Adrenal gland (tissue), 12 donors: ENCODE data around the gene DMBX1. TPM values are rescaled to one million over a fixed set of nuclear protein-coding genes. Genes with fewer than 3 reads are reported as not detected.

ENCODE experiments used
- DNase-seq, 7 donors: peaks; one replicate each; pipeline ENCODE4 v3.0.0-alpha.2; 2019 to 2020
- H3K27ac ChIP-seq, 5 donors: fragments of 200-600 bp; sonication (generic) in 4 of 5; 1 replicate in 3 of 5; 2 replicates in 2 of 5; pipeline versions ENCODE4 v1.5.1 to v1.8.0; 2016 to 2020; ENCODE audit warnings: mild to moderate bottlenecking in 1 of 5
- H3K27me3 ChIP-seq: fragments of 200-600 bp; 2 replicates; pipeline ENCODE4 v1.8.0; 2021
- H3K36me3 ChIP-seq, 2 donors: fragments of 200-600 bp; replicated peaks in 1 of 2; 1 replicate in 1 of 2; 2 replicates in 1 of 2; pipeline versions ENCODE4 v1.5.1 to v1.8.0; 2018 to 2022
- H3K4me1 ChIP-seq, 2 donors: fragments of 200-600 bp; replicated peaks in 1 of 2; 1 replicate in 1 of 2; 2 replicates in 1 of 2; pipeline versions ENCODE4 v1.5.1 to v1.8.0; 2018 to 2021
- H3K4me3 ChIP-seq, 4 donors: fragments of 200-600 bp; sonication (generic) in 3 of 4; one replicate each; pipeline ENCODE4 v1.5.1; 2016 to 2018
- H3K9me3 ChIP-seq, 3 donors: fragments of 200-600 bp; sonication (generic) in 1 of 3; replicated peaks in 1 of 3; 1 replicate in 2 of 3; 2 replicates in 1 of 3; pipeline versions ENCODE4 v1.5.1 to v1.8.0; 2016 to 2021
- POLR2A ChIP-seq, 2 donors: fragments of 450-650 bp; IDR thresholded peaks; one replicate each; pipeline ENCODE4 v1.6.1; 2017; ENCODE audit warnings: antibody characterized with exemption in 2 of 2, mild to moderate bottlenecking in 2 of 2, moderate library complexity in 1 of 2
- WGBS, 4 donors: extraction: QIAGEN DNeasy Blood & Tissue Kit in 2 of 4; methylation state at CpG; one replicate each; pipeline versions ENCODE4 v1.1.5 to v1.1.7; 2013 to 2017; 5-methylcytosine and 5-hydroxymethylcytosine counted together
- intact Hi-C, 2 donors: fragments of 100-400 bp; cut with DNase I; formaldehyde crosslinking; loops; one replicate each; pipeline versions ENCODE4 v1.14.1 to v1.15.0; 2022 to 2023
- polyA plus RNA-seq, 3 donors: library from polyadenylated mRNA; stranded (reverse); fragments of 200-250 nt in 2 of 3; fragments of 350-450 nt in 1 of 3; fragmentation: Illumina TruSeq in 1 of 3; extraction: RNeasy Lipid Tissue Mini Kit (QIAGEN cat#74804) in 1 of 3; gene quantifications; one replicate each; pipeline ENCODE4 v1.2.3, GENCODE V29; 2013 to 2014
- total RNA-seq, 9 donors: library from RNA; depleted of rRNA in 4 of 9; stranded (reverse); fragments of >200 nt in 4 of 9; fragments of 120-200 nt in 1 of 9; fragmentation: NEBNext Ultra II Directional in 1 of 9; extraction: Animal tissue kit (Norgen Biotek cat#: 25700) in 1 of 9; gene quantifications; one replicate each; pipeline versions ENCODE4 v1.1.0 to v1.2.4, GENCODE V29; 2013 to 2023
- TF ChIP-seq, protein P1 (sequence below), 6 experiments: fragments of 450-650 bp in 4 of 6; fragments of 200-600 bp in 2 of 6; sonication (generic) in 1 of 6; IDR thresholded peaks; 1 replicate in 5 of 6; 2 replicates in 1 of 6; pipeline versions ENCODE4 v1.5.1 to v1.8.0; 2016 to 2021; ENCODE audit warnings: antibody characterized with exemption in 6 of 6, mild to moderate bottlenecking in 2 of 6, moderate library complexity in 1 of 6
- donor health status: healthy with polysubstance abuse.
- donor health status: Bipolar disorder and iron deficiency.
- donor health status: DM: yes; HTN: yes; CAD: no.
- donor health status: DM: no; HTN: no; CAD: no.
- donor health status: DM: no; HTN: no; CAD: no.
- donor health status: DM: yes; HTN: yes; CAD: no.

Gene DMBX1
- total and polyA plus RNA-seq, 12 donors, result 0.07 to 0.16 (median 0.14) TPM; not detected in 9

DNA sequence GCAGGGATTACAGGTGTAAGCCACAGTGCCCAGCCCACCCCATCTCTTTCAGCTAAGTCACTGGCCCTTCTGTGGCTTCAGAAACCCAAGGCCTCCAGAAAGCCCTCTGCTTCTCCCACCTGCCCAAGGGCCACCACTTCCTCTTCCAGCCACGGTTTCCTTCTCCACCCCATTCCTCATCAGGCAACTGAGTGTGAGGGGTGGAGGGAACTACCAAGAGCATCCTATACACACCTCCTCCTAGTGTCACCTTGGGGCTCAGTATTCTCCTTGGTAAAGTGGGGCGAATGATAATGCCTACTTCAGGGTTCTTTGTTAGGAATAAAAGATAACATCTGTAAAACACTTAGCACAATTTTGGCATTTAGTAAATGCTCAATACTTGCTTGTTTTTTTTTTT, 31.8 kb downstream of the DMBX1 start:
- intact Hi-C loops, result no loop called here
- H3K27ac ChIP-seq, result no peak overlapping the region
- no peak for DNase-seq
- TF ChIP-seq, protein P1, sequence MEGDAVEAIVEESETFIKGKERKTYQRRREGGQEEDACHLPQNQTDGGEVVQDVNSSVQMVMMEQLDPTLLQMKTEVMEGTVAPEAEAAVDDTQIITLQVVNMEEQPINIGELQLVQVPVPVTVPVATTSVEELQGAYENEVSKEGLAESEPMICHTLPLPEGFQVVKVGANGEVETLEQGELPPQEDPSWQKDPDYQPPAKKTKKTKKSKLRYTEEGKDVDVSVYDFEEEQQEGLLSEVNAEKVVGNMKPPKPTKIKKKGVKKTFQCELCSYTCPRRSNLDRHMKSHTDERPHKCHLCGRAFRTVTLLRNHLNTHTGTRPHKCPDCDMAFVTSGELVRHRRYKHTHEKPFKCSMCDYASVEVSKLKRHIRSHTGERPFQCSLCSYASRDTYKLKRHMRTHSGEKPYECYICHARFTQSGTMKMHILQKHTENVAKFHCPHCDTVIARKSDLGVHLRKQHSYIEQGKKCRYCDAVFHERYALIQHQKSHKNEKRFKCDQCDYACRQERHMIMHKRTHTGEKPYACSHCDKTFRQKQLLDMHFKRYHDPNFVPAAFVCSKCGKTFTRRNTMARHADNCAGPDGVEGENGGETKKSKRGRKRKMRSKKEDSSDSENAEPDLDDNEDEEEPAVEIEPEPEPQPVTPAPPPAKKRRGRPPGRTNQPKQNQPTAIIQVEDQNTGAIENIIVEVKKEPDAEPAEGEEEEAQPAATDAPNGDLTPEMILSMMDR (IDR thresholded peaks at IDR 0.05), result no peak
- no peak for TF ChIP-seq POLR2A (IDR thresholded peaks at IDR 0.05)
- WGBS, 4 donors, result 80 to 85% (median 83%) methylated on average over 2 of the region's 2 CpGs
- H3K4me3 ChIP-seq, result no peak overlapping the region
- H3K36me3 ChIP-seq, result no peaks in the 10 kb centered on the region
- no peaks in the 10 kb centered on the region for H3K27me3 ChIP-seq
- H3K9me3 ChIP-seq, result no peaks in the 10 kb centered on the region
- H3K4me1 ChIP-seq, result peaks cover 11 to 14% of the 10 kb centered on the region in 2 donors

DNA sequence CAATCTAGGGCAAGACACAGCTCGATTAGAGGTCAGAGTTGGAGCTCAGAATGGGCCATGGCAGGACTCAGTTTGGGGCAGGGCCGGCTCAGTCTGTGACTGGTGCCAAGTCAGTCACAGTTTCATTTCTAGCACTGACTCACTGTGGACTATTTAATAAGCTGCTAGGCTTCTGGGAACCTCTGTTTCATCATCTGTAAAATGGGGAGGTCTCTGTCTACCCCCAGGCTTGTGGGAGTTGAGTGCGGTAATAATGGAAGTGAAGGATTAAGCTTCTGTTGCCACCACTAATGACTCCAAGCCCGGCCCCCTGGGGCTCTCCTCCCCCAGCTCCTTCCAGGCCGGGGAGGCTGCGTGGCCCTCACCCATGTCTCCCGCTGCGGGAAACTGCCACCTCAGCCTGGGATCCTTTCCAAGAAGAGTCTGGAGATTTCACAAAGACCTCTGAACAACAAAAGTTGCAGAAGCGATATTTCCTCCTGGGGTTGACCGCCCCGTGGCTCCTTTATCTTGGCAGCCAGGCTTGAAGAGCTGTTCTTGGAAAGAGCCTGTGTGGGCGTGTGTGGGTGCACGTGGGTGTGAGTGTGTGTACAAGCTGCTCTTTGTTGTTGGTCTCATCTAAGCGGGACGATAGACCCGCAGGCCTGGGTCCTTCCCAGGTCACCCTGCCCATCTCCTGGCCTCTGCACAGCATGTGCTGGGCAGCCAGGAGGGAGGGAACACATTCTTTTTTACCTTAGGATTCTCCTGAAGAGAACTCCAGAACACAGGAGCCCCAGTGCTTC, 32.7 kb downstream of the DMBX1 start:
- H3K36me3 ChIP-seq, result no peaks in the 10 kb centered on the region
- no peaks in the 10 kb centered on the region for H3K9me3 ChIP-seq
- intact Hi-C loops, result no loop called here
- TF ChIP-seq, protein P1 (IDR thresholded peaks at IDR 0.05), result no peak
- TF ChIP-seq POLR2A (IDR thresholded peaks at IDR 0.05), result no peak
- WGBS, 4 donors, result 16 to 36% (median 24%) methylated on average over 13 to 16 of the region's 16 CpGs
- H3K27ac ChIP-seq, result peak overlapping the region in 3 of 5 donors; percentile 4 to 61 (median 33)
- H3K4me1 ChIP-seq, result peaks cover 11 to 14% of the 10 kb centered on the region in 2 donors
- DNase-seq, result peak in 6 of 7 donors; percentile 77 to 83 (median 82)
- H3K27me3 ChIP-seq, result no peaks in the 10 kb centered on the region
- H3K4me3 ChIP-seq, result no peak overlapping the region

DNA sequence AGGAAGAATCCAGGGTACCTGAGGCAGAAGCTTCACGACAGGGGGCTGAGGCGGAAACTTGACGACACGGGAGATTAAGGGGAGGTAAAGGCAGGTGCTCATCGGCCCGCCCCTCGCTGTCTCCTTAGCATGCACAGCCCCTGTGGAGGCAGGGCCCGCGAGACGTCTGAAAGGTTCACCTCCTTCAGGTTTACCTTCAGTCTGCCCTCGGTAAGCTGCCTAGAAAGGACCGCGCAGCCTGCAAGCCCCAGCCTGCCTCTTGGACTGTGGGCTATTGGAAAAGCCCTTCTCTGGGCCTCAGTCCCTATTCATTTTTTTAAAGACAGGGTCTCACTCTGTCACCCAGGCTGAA, 33.3 kb downstream of the DMBX1 start:
- TF ChIP-seq, protein P1 (IDR thresholded peaks at IDR 0.05), result no peak
- no peak for TF ChIP-seq POLR2A (IDR thresholded peaks at IDR 0.05)

DNA sequence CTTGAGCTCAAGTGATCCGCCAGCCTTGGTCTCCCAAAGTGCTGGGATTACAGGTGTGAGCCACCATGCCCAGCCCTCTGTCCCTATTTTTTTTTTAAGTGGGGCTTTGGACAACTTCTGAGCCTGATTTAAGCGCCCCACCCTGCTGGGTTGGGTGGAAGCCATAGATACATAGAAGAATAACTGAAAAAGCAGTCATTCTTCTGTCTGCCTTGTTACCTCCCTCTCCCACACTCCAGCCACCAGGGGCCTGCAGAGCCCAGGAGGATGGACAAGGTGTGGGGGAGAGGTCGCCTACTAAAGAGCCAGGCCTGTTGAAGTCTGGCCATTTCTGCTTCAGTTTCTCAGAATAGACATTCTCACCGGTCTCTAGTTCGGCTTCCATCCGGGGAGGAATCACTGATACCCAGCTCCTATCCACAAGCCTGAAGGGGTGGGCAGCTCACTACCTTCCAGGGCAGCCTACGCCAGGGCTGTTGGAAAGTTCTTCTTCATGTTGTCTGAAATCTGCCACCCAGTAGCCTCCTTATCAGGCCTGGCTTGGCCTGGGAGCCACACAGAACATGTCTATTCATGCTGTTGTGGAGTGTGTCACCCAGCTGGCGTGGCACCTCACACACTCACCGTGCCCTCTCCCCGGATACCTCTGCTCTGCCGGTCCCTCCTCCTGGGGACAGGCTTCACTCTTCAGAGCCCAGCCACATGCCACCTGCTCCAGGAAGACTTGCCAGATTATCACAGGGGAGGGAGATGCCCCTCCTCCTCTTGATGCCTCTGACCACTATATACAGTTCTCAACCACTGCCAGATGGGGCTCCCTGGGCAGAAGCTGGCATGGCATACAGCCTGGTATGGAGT, 34.1 kb downstream of the DMBX1 start:
- no peak overlapping the region for H3K27ac ChIP-seq
- no peaks in the 10 kb centered on the region for H3K9me3 ChIP-seq
- no peak for DNase-seq
- H3K27me3 ChIP-seq, result no peaks in the 10 kb centered on the region
- peaks cover 11 to 18% of the 10 kb centered on the region in 2 donors for H3K4me1 ChIP-seq
- no peak for TF ChIP-seq POLR2A (IDR thresholded peaks at IDR 0.05)
- TF ChIP-seq, protein P1 (IDR thresholded peaks at IDR 0.05), result no peak
- no peak overlapping the region for H3K4me3 ChIP-seq
- intact Hi-C loops, result no loop called here
- WGBS, 4 donors, result 91 to 95% (median 93%) methylated on average over 11 of the region's 11 CpGs
- H3K36me3 ChIP-seq, result no peaks in the 10 kb centered on the region

More for the DNA sequence above, 33.3 kb downstream of the DMBX1 start:
- Histone ChIP-seq H3K27ac (peak overlapping the region in 3 of 5 donors; percentile 4 to 61 (median 8)), H3K9me3 (no peaks in the 10 kb centered on the region), H3K27me3 (no peaks in the 10 kb centered on the region), H3K4me3 (no peak overlapping the region), H3K4me1 (peaks cover 11 to 18% of the 10 kb centered on the region in 2 donors), H3K36me3 (no peaks in the 10 kb centered on the region)
- WGBS, 4 donors, result 78 to 89% (median 84%) methylated on average over 11 to 13 of the region's 13 CpGs
- DNase-seq, result no peak
- intact Hi-C loops, result no loop called here
